CD4-positive, alpha-beta T cell treated with Interleukin-2 at 100 ng/mL for 4 hours (primary cell): Measurements from ENCODE around the gene TMC3.
"Not testable (repeated sequence)": the region's sequence is repeated elsewhere in the genome, so short reads cannot be mapped to it uniquely, and the experiment has no call there.

ENCODE experiments used
- DNase-seq: peaks from one replicate; pipeline ENCODE4 v3.0.0-alpha.2; 2020; ENCODE audit warnings: low spot score

TMC3 gene

GRCh38 chr15:81384891-81385720, 11.1 kb upstream of the TMC3 start:
- no peak for DNase-seq

GRCh38 chr15:81381720-81382119, 7.7 kb upstream of the TMC3 start:
- DNase-seq = no peak

- no peak for DNase-seq
Measured at GRCh38 chr15:81380668-81381067, 6.7 kb upstream of the TMC3 start.

- no peak for DNase-seq
Measured at GRCh38 chr15:81380203-81380602, 6.2 kb upstream of the TMC3 start.

GRCh38 chr15:81379269-81379668, 5.3 kb upstream of the TMC3 start:
- no peak for DNase-seq

GRCh38 chr15:81378443-81378842, 4.4 kb upstream of the TMC3 start:
- DNase-seq = no peak

GRCh38 chr15:81377871-81378270, 3.9 kb upstream of the TMC3 start:
- DNase-seq = no peak

GRCh38 chr15:81376231-81376630, 2.2 kb upstream of the TMC3 start:
- no peak for DNase-seq

GRCh38 chr15:81375461-81375860, 1.4 kb upstream of the TMC3 start:
- no peak for DNase-seq

- no peak for DNase-seq
Measured at GRCh38 chr15:81373176-81373575, 837 bp downstream of the TMC3 start.

- DNase-seq = no peak
Measured at GRCh38 chr15:81372575-81372974, 1.4 kb downstream of the TMC3 start.

- no peak for DNase-seq
Measured at GRCh38 chr15:81363718-81364500, 10.1 kb downstream of the TMC3 start.

- no peak for DNase-seq
Measured at GRCh38 chr15:81363276-81363675, 10.7 kb downstream of the TMC3 start.

- DNase-seq = no peak
Measured at GRCh38 chr15:81362790-81363189, 11.2 kb downstream of the TMC3 start.

- no peak for DNase-seq
Measured at GRCh38 chr15:81361891-81362290, 12.1 kb downstream of the TMC3 start.

GRCh38 chr15:81360491-81360890, 13.5 kb downstream of the TMC3 start:
- DNase-seq = no peak

- no peak for DNase-seq
Measured at GRCh38 chr15:81358248-81358647, 15.8 kb downstream of the TMC3 start.

- DNase-seq = no peak
Measured at GRCh38 chr15:81357180-81357686, 16.8 kb downstream of the TMC3 start.

- no peak for DNase-seq
Measured at GRCh38 chr15:81356252-81356651, 17.8 kb downstream of the TMC3 start.

- DNase-seq = no peak
Measured at GRCh38 chr15:81351651-81352050, 22.4 kb downstream of the TMC3 start.

GRCh38 chr15:81349271-81349670, 24.7 kb downstream of the TMC3 start:
- DNase-seq = no peak

GRCh38 chr15:81348691-81349090, 25.3 kb downstream of the TMC3 start:
- DNase-seq = not testable (repeated sequence)

GRCh38 chr15:81347910-81348309, 26.1 kb downstream of the TMC3 start:
- no peak for DNase-seq
